Epithelial cell of proximal tubule (primary cell): Measurements from ENCODE around the gene FPR1. TPM values are rescaled to one million over a fixed set of nuclear protein-coding genes. Genes with fewer than 3 reads are reported as not detected.

Experiments used
- DNase-seq: peaks from one replicate; pipeline ENCODE4 v3.0.0-alpha.2; 2011; ENCODE audit warnings: low read depth
- H3K4me3 ChIP-seq: 2 replicates; pipeline ENCODE4 v1.5.1; 2011; ENCODE audit warnings: low read depth, mild to moderate bottlenecking, low read length
- total RNA-seq: library from RNA; depleted of rRNA; stranded (reverse); fragments of >200 nt; gene quantifications from 2 replicates; pipeline ENCODE4 v1.2.3, GENCODE V29; 2015
- TF ChIP-seq, protein P1 (sequence below): conservative IDR thresholded peaks from 2 replicates; pipeline ENCODE4 v1.5.1; 2012; ENCODE audit warnings: low read depth, mild to moderate bottlenecking, low read length

Gene FPR1
- total RNA-seq, 1 donor from 2014 or later = not detected

DNA sequence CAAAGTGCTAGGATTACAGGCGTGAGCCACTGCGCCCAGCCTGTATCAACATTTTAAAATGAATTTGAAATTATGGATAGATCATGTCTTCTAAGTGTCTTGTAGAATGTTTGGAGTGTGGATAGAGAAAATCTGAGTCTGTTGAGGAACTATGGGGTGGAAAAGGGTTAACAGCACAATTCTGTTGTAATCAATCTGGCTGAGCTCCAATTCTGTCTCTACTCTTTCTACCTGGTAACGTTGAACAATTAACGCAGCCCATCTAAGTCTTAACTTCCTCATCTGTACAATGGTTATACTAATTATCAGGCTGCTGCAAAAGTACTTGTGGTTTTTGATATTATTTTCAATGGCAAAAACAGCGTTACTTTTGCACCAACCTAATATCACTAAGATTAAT, 13.4 kb upstream of the FPR1 start:
- no peak for DNase-seq
- TF ChIP-seq, protein P1, sequence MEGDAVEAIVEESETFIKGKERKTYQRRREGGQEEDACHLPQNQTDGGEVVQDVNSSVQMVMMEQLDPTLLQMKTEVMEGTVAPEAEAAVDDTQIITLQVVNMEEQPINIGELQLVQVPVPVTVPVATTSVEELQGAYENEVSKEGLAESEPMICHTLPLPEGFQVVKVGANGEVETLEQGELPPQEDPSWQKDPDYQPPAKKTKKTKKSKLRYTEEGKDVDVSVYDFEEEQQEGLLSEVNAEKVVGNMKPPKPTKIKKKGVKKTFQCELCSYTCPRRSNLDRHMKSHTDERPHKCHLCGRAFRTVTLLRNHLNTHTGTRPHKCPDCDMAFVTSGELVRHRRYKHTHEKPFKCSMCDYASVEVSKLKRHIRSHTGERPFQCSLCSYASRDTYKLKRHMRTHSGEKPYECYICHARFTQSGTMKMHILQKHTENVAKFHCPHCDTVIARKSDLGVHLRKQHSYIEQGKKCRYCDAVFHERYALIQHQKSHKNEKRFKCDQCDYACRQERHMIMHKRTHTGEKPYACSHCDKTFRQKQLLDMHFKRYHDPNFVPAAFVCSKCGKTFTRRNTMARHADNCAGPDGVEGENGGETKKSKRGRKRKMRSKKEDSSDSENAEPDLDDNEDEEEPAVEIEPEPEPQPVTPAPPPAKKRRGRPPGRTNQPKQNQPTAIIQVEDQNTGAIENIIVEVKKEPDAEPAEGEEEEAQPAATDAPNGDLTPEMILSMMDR = no peak
- H3K4me3 ChIP-seq = no peak overlapping the region

DNA sequence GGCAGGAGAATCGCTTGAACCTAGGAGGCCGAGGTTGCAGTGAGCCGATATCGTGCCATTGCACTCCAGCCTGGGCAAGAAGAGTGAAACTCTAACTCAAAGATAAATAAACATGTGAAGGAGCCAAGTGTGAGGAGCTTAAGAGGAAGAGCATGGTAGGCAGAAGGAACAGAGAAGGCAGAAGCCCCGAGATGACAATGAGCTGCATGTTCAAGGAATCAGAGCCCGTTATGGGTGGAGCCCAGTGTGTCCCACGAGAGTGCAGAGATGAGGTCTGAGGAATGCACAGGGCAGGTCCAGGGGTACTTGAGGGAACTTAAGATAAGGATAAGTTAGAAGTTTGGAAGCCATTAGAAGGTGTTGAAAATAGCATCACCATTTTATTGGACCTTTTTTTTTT, 10.0 kb upstream of the FPR1 start:
- no peak overlapping the region for H3K4me3 ChIP-seq
- DNase-seq = no peak
- TF ChIP-seq, protein P1 = no peak

DNA sequence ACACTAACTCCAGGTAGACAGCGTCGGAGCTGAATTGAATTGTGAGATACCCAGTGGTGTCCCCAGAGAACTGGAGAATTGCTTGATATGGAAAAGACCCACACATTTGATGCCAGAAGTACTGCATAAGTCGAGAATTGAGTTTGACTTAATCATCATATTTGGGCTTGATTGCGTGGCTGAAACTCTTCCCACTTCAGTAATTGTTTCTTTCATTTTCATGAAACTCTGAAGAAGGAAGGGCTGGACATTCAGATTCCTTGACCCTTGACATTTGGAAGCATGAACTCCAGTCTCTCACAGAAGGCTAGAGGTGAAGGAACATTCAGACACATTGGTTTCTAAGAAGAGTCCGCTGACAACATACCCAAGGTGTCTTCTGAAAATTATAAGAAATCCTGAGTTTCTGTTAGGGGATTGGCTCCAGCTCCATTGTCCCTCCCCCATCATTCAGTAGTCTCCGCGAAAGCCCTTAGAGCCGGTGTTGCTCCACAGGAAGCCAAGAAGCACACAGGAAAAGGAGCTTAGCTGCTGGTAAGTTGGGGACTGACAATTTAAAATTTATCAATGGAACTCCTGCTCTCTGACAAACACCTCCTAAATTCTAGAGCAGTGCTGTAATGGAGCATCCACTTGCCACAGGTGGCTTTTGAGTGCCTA, 9.1 kb upstream of the FPR1 start, which contains the start of gene FPR2:
TSS of gene FPR2 (plus strand) at position 484 of the 660 bp plus-strand sequence. CDS start 7,479 bp downstream, outside the sequence.
- H3K4me3 ChIP-seq = no peak within 1 kb of the TSS
- TF ChIP-seq, protein P1 = no peak
- no peak for DNase-seq

DNA sequence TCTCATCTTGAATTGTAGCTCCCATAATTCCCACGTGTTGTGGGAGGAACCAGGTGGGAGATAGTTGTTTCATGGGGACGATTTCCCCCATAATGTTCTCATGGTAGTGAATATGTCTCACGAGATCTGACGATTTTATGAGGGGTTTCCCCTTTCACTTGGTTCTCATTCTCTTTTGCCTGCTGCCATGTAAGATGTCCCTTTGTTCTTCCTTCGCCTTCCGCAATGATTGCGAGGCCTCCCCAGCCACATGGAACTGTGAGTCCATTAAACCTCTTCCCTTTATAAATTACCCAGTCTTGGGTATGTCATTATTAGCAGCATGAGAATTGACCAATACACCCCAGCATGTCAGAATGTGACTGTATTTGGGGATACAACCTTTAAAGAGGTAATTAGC, 3.9 kb upstream of the FPR1 start:
- no peak overlapping the region for H3K4me3 ChIP-seq
- TF ChIP-seq, protein P1 = no peak
- DNase-seq = no peak

DNA sequence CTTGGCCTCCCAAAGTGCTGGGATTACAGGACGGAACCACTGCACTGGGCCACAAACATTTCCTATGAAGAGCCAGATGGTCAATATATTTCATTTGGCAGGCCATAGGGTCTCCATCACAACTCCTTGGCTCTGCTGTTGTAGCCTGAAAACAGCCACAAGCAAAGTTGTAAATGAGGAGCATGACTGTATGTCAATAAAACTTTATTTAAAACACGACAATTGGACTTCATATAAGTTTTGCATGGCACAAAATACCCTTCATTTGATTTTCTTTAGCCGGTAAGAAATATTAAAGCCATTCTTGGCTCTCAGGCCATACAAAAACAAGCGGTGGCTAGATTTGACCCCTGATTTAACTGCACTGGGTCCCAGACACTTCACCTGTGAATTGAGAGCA, 3.1 kb upstream of the FPR1 start:
- TF ChIP-seq, protein P1 = no peak
- no peak overlapping the region for H3K4me3 ChIP-seq
- no peak for DNase-seq

DNA sequence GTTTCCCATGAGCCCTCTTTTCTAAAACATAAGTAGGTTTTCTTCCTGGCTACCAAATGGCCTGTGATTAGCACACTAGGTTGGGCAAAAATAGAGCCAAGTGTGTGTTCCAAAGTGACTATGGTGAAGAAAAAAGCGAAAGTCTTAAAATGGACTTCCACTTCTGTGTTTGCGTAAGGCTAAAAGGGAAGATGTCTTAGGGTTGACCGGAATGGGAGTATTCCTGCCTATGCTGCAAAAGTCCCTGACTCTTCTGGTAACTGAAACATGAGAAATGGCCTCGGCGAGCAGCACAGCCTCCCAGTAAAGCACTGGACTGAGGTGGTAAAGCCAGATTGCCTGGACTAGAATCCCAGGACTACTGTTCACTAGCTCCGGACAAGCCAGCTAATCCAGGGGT, 2.4 kb upstream of the FPR1 start:
- TF ChIP-seq, protein P1 = no peak
- no peak overlapping the region for H3K4me3 ChIP-seq
- no peak for DNase-seq

DNA sequence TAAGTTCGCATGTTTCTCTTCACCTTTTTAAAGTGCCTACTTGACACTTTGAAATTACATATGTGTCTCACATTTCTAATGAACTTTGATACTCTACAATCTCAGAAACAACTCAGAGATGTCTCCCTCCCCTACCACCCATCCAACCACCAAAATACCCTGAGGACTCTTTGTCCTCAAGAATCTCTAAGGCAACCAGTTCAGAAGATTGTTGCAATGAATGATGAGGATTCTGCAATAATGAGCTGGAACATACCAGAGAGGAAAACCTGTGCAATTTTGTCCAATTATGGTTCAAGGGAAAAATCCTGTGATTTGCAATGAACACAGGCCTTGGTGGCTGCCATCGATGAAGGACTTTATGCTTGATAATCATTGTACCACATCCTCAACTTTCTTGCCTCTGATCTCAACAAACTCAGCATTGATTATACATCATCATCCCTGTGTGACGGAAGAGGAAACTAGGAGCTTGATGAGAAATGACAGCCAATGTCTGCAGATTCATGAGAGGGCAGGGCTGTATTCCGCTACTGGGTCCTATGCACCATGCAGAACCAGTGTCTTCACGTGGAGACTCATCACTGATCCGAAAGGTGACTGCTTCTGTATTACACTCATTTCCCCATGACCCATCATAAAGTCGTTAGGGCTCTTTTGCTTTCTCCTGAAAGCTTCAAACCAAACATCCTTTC, 1.1 kb downstream of the FPR1 start:
- TF ChIP-seq, protein P1 = no peak
- DNase-seq = no peak
- H3K4me3 ChIP-seq = no peak overlapping the region
